Measurements from ENCODE around the gene CDRT4.

Gene CDRT4

GRCh38 chr17:15511142-15511541 lies 43.7 kb upstream of the CDRT4 start:
- Histone ChIP-seq H4K20me1 (ENCODE audit: low read depth, low read length) (no peaks in the 10 kb centered on the region), H3K9me2 (replicated peaks; ENCODE audit: insufficient read depth, low read length) (no peaks in the 10 kb centered on the region), H3K36me3 (ENCODE audit: low read length) (no peaks in the 10 kb centered on the region), H3K4me2 (ENCODE audit: low read depth, low read length, poor library complexity, severe bottlenecking) (no peak overlapping the region), H3K79me2 (ENCODE audit: insufficient read depth, low read length) (no peaks in the 10 kb centered on the region), H3K4me3 (ENCODE audit: insufficient read depth, low read length, poor library complexity, severe bottlenecking) (no peak overlapping the region), H3K27me3 (ENCODE audit: low read length) (no peaks in the 10 kb centered on the region), H3K27ac (ENCODE audit: low read depth, low read length) (no peak overlapping the region), H3K9ac (ENCODE audit: low read length) (no peak overlapping the region), H3F3A (ENCODE audit: insufficient read depth) (no peaks in the 10 kb centered on the region), H2AFZ (ENCODE audit: low read depth, low read length, severe bottlenecking) (no peak overlapping the region), H3K9me3 (ENCODE audit: insufficient read depth, low read length) (no peaks in the 10 kb centered on the region)
- TF ChIP-seq EZH2phosphoT487 (conservative IDR thresholded peaks at IDR 0.05; ENCODE audit: low read length) (no peak), CTCF (IDR thresholded peaks at IDR 0.05; ENCODE audit: insufficient read depth, low read length, poor library complexity, severe bottlenecking) (no peak)

GRCh38 chr17:15510361-15510760 lies 42.9 kb upstream of the CDRT4 start:
- H3F3A ChIP-seq (ENCODE audit: insufficient read depth), result no peaks in the 10 kb centered on the region
- no peaks in the 10 kb centered on the region for H3K9me2 ChIP-seq (replicated peaks; ENCODE audit: insufficient read depth, low read length)
- no peak overlapping the region for H2AFZ ChIP-seq (ENCODE audit: low read depth, low read length, severe bottlenecking)
- H3K79me2 ChIP-seq (ENCODE audit: insufficient read depth, low read length), result no peaks in the 10 kb centered on the region
- no peak overlapping the region for H3K4me3 ChIP-seq (ENCODE audit: insufficient read depth, low read length, poor library complexity, severe bottlenecking)
- no peaks in the 10 kb centered on the region for H4K20me1 ChIP-seq (ENCODE audit: low read depth, low read length)
- H3K4me2 ChIP-seq (ENCODE audit: low read depth, low read length, poor library complexity, severe bottlenecking), result no peak overlapping the region
- no peaks in the 10 kb centered on the region for H3K36me3 ChIP-seq (ENCODE audit: low read length)
- H3K27ac ChIP-seq (ENCODE audit: low read depth, low read length), result no peak overlapping the region
- no peaks in the 10 kb centered on the region for H3K27me3 ChIP-seq (ENCODE audit: low read length)
- TF ChIP-seq EZH2phosphoT487 (conservative IDR thresholded peaks at IDR 0.05; ENCODE audit: low read length) (no peak), CTCF (IDR thresholded peaks at IDR 0.05; ENCODE audit: insufficient read depth, low read length, poor library complexity, severe bottlenecking) (no peak)
- H3K9me3 ChIP-seq (ENCODE audit: insufficient read depth, low read length), result no peaks in the 10 kb centered on the region
- H3K9ac ChIP-seq (ENCODE audit: low read length), result no peak overlapping the region

- H3K4me2 ChIP-seq (ENCODE audit: low read depth, low read length, poor library complexity, severe bottlenecking), result no peak overlapping the region
- no peak overlapping the region for H3K27ac ChIP-seq (ENCODE audit: low read depth, low read length)
- no peaks in the 10 kb centered on the region for H3K79me2 ChIP-seq (ENCODE audit: insufficient read depth, low read length)
- no peak overlapping the region for H3K9ac ChIP-seq (ENCODE audit: low read length)
- no peak overlapping the region for H3K4me3 ChIP-seq (ENCODE audit: insufficient read depth, low read length, poor library complexity, severe bottlenecking)
- no peaks in the 10 kb centered on the region for H3K27me3 ChIP-seq (ENCODE audit: low read length)
- no peaks in the 10 kb centered on the region for H4K20me1 ChIP-seq (ENCODE audit: low read depth, low read length)
- TF ChIP-seq EZH2phosphoT487 (conservative IDR thresholded peaks at IDR 0.05; ENCODE audit: low read length), result no peak
- no peak for TF ChIP-seq CTCF (IDR thresholded peaks at IDR 0.05; ENCODE audit: insufficient read depth, low read length, poor library complexity, severe bottlenecking)
- no peak overlapping the region for H2AFZ ChIP-seq (ENCODE audit: low read depth, low read length, severe bottlenecking)
- no peaks in the 10 kb centered on the region for H3K9me2 ChIP-seq (replicated peaks; ENCODE audit: insufficient read depth, low read length)
- H3K9me3 ChIP-seq (ENCODE audit: insufficient read depth, low read length), result no peaks in the 10 kb centered on the region
- no peaks in the 10 kb centered on the region for H3K36me3 ChIP-seq (ENCODE audit: low read length)
- no peaks in the 10 kb centered on the region for H3F3A ChIP-seq (ENCODE audit: insufficient read depth)
These were observed 41.7 kb upstream of the CDRT4 start for GRCh38 chr17:15509095-15509494.
